ENCODE data around the gene NDRG3. TPM values are rescaled to one million over a fixed set of nuclear protein-coding genes. Genes with fewer than 3 reads are reported as not detected.
"Not testable (repeated sequence)": the region's sequence is repeated elsewhere in the genome, so short reads cannot be mapped to it uniquely, and the experiment has no call there.

Gene NDRG3
- total RNA-seq, 1 experiment from 2014 or later: 30.1 TPM

- BruUV-seq (replicated peaks): no TSS peak
- ATAC-seq: peak; percentile 18; the same call in 1 of the 2 replicates
- DNase-seq: no peak
- Histone ChIP-seq H3K4me2 (ENCODE audit: low read length) (no peak overlapping the region), H2AFZ (ENCODE audit: low read length) (no peak overlapping the region), H3F3A (ENCODE audit: low read length, unreplicated experiment) (no peaks in the 10 kb centered on the region), H3K9me2 (replicated peaks; ENCODE audit: low read length) (no peaks in the 10 kb centered on the region), H4K20me1 (ENCODE audit: low read length) (no peaks in the 10 kb centered on the region), H3K9me3 (ENCODE audit: low read length) (no peaks in the 10 kb centered on the region), H3K4me3 (ENCODE audit: low read length) (no peak overlapping the region), H3K27ac (ENCODE audit: low read length) (no peak overlapping the region), H3K36me3 (ENCODE audit: low read depth, low read length) (no peaks in the 10 kb centered on the region), H3K4me1 (ENCODE audit: insufficient read depth, low read length) (no peaks in the 10 kb centered on the region), H3K27me3 (ENCODE audit: low read length) (no peaks in the 10 kb centered on the region), H3K9ac (ENCODE audit: low read length) (no peak overlapping the region), H3K79me2 (ENCODE audit: low read length) (no peaks in the 10 kb centered on the region)
- CTCF ChIA-PET: no interaction called here
- intact Hi-C loops (cut with micrococcal nuclease): no loop called here
- TF ChIP-seq CTCF (conservative IDR thresholded peaks at IDR 0.05; ENCODE audit: low read depth, low read length): no peak
- TF ChIP-seq EZH2 (IDR thresholded peaks at IDR 0.05; ENCODE audit: low read length, unreplicated experiment): no peak
- TF ChIP-seq EZH2phosphoT487 (IDR thresholded peaks at IDR 0.05; ENCODE audit: borderline replicate concordance, low read length): no peak
- POLR2A ChIA-PET (ENCODE audit: unreplicated experiment): no interaction called here
Measured at GRCh38 chr20:36709126-36709525, 36.8 kb downstream of the NDRG3 start.

- H2AFZ ChIP-seq (ENCODE audit: low read length): no peak overlapping the region
- no peaks in the 10 kb centered on the region for H3K27me3 ChIP-seq (ENCODE audit: low read length)
- ChIA-PET CTCF (no interaction called here), POLR2A (ENCODE audit: unreplicated experiment) (no interaction called here)
- intact Hi-C loops (cut with micrococcal nuclease): no loop called here
- no TSS peak for BruUV-seq (replicated peaks)
- no peaks in the 10 kb centered on the region for H3K36me3 ChIP-seq (ENCODE audit: low read depth, low read length)
- no peak overlapping the region for H3K4me2 ChIP-seq (ENCODE audit: low read length)
- TF ChIP-seq EZH2phosphoT487 (IDR thresholded peaks at IDR 0.05; ENCODE audit: borderline replicate concordance, low read length) (no peak), CTCF (conservative IDR thresholded peaks at IDR 0.05; ENCODE audit: low read depth, low read length) (no peak), EZH2 (IDR thresholded peaks at IDR 0.05; ENCODE audit: low read length, unreplicated experiment) (no peak)
- no peaks in the 10 kb centered on the region for H3K9me2 ChIP-seq (replicated peaks; ENCODE audit: low read length)
- H3F3A ChIP-seq (ENCODE audit: low read length, unreplicated experiment): no peaks in the 10 kb centered on the region
- H4K20me1 ChIP-seq (ENCODE audit: low read length): no peaks in the 10 kb centered on the region
- no peak overlapping the region for H3K27ac ChIP-seq (ENCODE audit: low read length)
- no peak for ATAC-seq
- H3K4me3 ChIP-seq (ENCODE audit: low read length): no peak overlapping the region
- H3K79me2 ChIP-seq (ENCODE audit: low read length): no peaks in the 10 kb centered on the region
- no peaks in the 10 kb centered on the region for H3K4me1 ChIP-seq (ENCODE audit: insufficient read depth, low read length)
- H3K9me3 ChIP-seq (ENCODE audit: low read length): no peaks in the 10 kb centered on the region
- no peak overlapping the region for H3K9ac ChIP-seq (ENCODE audit: low read length)
- no peak for DNase-seq
Measured at GRCh38 chr20:36703530-36703929, 42.4 kb downstream of the NDRG3 start.

- H3K9me2 ChIP-seq (replicated peaks; ENCODE audit: low read length): no peaks in the 10 kb centered on the region
- no peak overlapping the region for H3K9ac ChIP-seq (ENCODE audit: low read length)
- H3K4me2 ChIP-seq (ENCODE audit: low read length): no peak overlapping the region
- TF ChIP-seq EZH2 (IDR thresholded peaks at IDR 0.05; ENCODE audit: low read length, unreplicated experiment) (no peak), EZH2phosphoT487 (IDR thresholded peaks at IDR 0.05; ENCODE audit: borderline replicate concordance, low read length) (no peak), CTCF (conservative IDR thresholded peaks at IDR 0.05; ENCODE audit: low read depth, low read length) (no peak)
- no peaks in the 10 kb centered on the region for H3K36me3 ChIP-seq (ENCODE audit: low read depth, low read length)
- no peaks in the 10 kb centered on the region for H4K20me1 ChIP-seq (ENCODE audit: low read length)
- no peaks in the 10 kb centered on the region for H3F3A ChIP-seq (ENCODE audit: low read length, unreplicated experiment)
- H3K4me1 ChIP-seq (ENCODE audit: insufficient read depth, low read length): no peaks in the 10 kb centered on the region
- no peaks in the 10 kb centered on the region for H3K9me3 ChIP-seq (ENCODE audit: low read length)
- H3K79me2 ChIP-seq (ENCODE audit: low read length): no peaks in the 10 kb centered on the region
- POLR2A ChIA-PET (ENCODE audit: unreplicated experiment): no interaction called here
- ATAC-seq: no peak
- intact Hi-C loops (cut with micrococcal nuclease): no loop called here
- no TSS peak for BruUV-seq (replicated peaks)
- no peak overlapping the region for H3K4me3 ChIP-seq (ENCODE audit: low read length)
- H3K27ac ChIP-seq (ENCODE audit: low read length): no peak overlapping the region
- no peak for DNase-seq
- no peaks in the 10 kb centered on the region for H3K27me3 ChIP-seq (ENCODE audit: low read length)
- no peak overlapping the region for H2AFZ ChIP-seq (ENCODE audit: low read length)
- CTCF ChIA-PET: no interaction called here
Measured at GRCh38 chr20:36700438-36700837, 45.5 kb downstream of the NDRG3 start.

- not testable (repeated sequence) for BruUV-seq (replicated peaks); DNase-seq
Measured at GRCh38 chr20:36695467-36695866, 50.4 kb downstream of the NDRG3 start.

More at GRCh38 chr20:36695467-36695866, 50.4 kb downstream of the NDRG3 start:
- H3K9me3 ChIP-seq (ENCODE audit: low read length); H2AFZ ChIP-seq (ENCODE audit: low read length); CTCF ChIA-PET; H3K27me3 ChIP-seq (ENCODE audit: low read length); H3K79me2 ChIP-seq (ENCODE audit: low read length); POLR2A ChIA-PET (ENCODE audit: unreplicated experiment); ATAC-seq; H3K4me3 ChIP-seq (ENCODE audit: low read length); H3K4me2 ChIP-seq (ENCODE audit: low read length); H3K4me1 ChIP-seq (ENCODE audit: insufficient read depth, low read length); H3F3A ChIP-seq (ENCODE audit: low read length, unreplicated experiment); H3K27ac ChIP-seq (ENCODE audit: low read length); H3K9me2 ChIP-seq (replicated peaks; ENCODE audit: low read length); H3K36me3 ChIP-seq (ENCODE audit: low read depth, low read length); H4K20me1 ChIP-seq (ENCODE audit: low read length); intact Hi-C loops (cut with micrococcal nuclease); H3K9ac ChIP-seq (ENCODE audit: low read length): not testable (repeated sequence)

All from PC-3 (cell line).